HG02571 (cell line): ENCODE data around the gene VIPAS39.
"Not testable (repeated sequence)": the region's sequence is repeated elsewhere in the genome, so short reads cannot be mapped to it uniquely, and the experiment has no call there.

Experiments used
- ATAC-seq: cut with Tn5 transposase; IDR thresholded peaks from one replicate; pipeline ENCODE4 v1.9.1; 2021; ENCODE audit warnings: mild to moderate bottlenecking, moderate library complexity; ENCODE audit not compliant: unreplicated experiment

The VIPAS39 gene

GRCh38 chr14:77470224-77470870 lies 12.9 kb upstream of the VIPAS39 start:
- ATAC-seq: no peak

GRCh38 chr14:77469539-77469938 lies 12.1 kb upstream of the VIPAS39 start:
- no peak for ATAC-seq

GRCh38 chr14:77469067-77469505 lies 11.7 kb upstream of the VIPAS39 start:
- no peak for ATAC-seq

DNA sequence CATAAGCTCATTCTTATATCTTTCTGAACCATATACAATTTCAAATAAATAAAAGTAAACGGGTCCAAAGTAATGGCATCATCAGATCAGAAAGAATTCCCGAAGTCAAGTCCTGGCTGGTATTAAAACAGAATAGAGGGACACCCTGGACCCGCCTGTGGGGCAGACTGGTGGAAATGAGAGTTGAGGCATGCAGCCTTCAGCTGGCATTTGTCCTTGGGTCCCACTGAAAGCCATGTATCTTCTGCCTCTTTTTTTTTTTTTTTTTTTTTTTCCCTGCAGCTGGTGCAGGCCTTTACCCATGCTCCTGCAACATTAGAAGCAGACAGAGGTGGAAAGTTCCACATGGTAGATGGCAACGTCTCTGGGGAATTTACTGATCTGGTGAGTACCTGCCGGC lies 10.4 kb upstream of the VIPAS39 start:
- no peak for ATAC-seq

- ATAC-seq: no peak
These were observed 1.8 kb upstream of the VIPAS39 start for GRCh38 chr14:77459072-77459723.

- ATAC-seq: peak; percentile 13
These were observed 999 bp upstream of the VIPAS39 start for GRCh38 chr14:77458249-77458950.

DNA sequence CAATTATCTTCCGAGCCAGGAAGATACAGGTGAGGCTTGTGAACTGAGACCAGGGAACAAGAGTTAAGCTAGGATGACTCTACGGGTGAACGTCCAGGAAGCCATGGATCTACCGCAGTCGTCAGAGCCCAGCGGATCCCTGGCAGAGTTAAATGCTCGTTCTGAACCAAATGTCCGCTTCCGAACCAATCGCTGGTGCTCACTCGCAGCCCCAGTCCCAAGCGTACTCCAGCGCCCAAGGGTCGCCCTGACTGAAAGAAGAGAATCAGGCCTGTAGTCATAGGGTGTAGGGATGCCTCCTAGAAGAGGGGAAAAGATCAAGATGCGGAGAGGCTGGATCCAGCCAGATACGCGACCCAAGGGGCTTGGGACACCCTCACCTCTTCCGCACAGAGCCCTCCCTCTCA lies 283 bp downstream of the VIPAS39 start:
- peak; percentile 5 for ATAC-seq

DNA sequence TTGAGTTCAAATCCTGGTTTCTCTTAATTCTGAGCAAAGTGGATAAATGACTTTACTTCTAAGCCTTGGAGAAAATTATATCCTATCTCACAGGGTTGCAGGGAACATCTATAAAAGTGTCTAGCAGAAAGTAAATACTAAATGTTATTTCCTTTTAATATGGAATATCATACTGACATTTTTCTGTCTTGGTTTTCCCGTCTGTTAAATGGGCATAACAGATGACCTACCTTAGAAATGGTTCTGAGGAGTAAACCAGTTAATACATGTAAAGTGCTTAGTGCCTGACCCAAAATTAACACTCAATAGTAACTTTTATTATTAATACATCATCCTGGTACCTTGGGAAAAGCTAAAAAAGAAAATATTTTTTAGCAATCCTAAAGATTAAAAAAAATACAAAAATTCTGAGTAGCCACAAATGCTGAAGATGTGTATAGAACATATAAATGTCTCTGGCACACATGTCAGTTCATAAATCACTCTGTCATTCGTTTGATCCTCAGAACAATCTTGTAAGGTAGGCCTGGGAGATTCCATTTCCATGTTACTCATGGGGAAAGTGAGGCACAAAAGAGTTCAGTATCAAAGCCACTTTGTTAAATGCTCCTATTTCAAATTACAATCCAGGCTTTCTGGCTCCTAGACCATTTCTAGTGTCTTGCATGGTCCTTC lies 1.3 kb downstream of the VIPAS39 start:
- no peak for ATAC-seq

GRCh38 chr14:77442196-77442595 lies 15.2 kb downstream of the VIPAS39 start:
- no peak for ATAC-seq

GRCh38 chr14:77439861-77440260 lies 17.5 kb downstream of the VIPAS39 start:
- no peak for ATAC-seq

- ATAC-seq: no peak
These were observed 18.8 kb downstream of the VIPAS39 start for GRCh38 chr14:77438596-77438995.

DNA sequence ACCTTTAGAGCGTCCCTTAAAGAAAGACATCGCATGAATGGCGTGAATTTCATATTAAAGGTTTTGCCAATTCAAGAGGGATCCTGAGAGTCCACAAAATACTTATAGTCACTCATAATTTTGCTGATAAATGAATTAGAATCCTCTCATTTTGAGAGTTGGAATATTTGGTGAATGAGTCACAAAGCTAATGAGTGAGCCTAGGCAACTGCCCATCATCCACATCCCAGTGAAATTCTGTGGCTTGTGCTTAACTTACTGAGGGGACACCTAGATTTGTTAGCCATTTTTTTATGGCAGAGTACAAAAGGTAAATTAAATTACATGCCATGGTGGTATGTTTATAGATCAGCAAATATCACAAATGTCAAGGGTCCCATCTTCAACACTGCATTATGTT lies 21.4 kb downstream of the VIPAS39 start:
- no peak for ATAC-seq

- ATAC-seq: no peak
These were observed 31.0 kb downstream of the VIPAS39 start for GRCh38 chr14:77426396-77426795.

- no peak for ATAC-seq
These were observed 32.5 kb downstream of the VIPAS39 start for GRCh38 chr14:77424862-77425261.

- ATAC-seq: no peak
These were observed 34.0 kb downstream of the VIPAS39 start, which contains the start of gene NOXRED1 for GRCh38 chr14:77423423-77423822. TSS of gene NOXRED1 (minus strand) at chr14:77423523. CDS start at chr14:77422889, 634 bp downstream.

GRCh38 chr14:77421201-77421600 lies 36.2 kb downstream of the VIPAS39 start:
- ATAC-seq: no peak

- ATAC-seq: no peak
These were observed 40.6 kb downstream of the VIPAS39 start for GRCh38 chr14:77416836-77417235.

GRCh38 chr14:77416098-77416497 lies 41.3 kb downstream of the VIPAS39 start:
- ATAC-seq: not testable (repeated sequence)

- ATAC-seq: not testable (repeated sequence)
These were observed 41.9 kb downstream of the VIPAS39 start for GRCh38 chr14:77415403-77416030.

DNA sequence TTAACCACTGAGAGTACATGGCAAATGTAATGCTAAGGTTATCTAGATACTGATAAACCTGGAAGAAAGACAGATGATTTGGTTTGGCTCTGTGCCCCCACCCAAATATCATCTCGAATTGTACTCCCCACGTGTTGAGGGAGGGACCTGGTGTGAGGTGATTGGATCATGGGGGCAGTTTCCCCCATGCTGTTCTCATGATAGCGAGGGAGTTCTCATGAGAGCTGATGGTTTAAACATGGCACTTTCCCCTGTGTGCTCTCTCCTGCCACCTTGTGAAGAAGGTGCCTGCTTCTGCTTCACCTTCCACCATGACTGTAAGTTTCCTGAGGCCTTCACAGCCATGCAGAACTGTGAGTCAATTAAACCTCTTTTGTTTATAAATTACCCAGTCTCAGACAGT lies 48.3 kb downstream of the VIPAS39 start:
- ATAC-seq: no peak

DNA sequence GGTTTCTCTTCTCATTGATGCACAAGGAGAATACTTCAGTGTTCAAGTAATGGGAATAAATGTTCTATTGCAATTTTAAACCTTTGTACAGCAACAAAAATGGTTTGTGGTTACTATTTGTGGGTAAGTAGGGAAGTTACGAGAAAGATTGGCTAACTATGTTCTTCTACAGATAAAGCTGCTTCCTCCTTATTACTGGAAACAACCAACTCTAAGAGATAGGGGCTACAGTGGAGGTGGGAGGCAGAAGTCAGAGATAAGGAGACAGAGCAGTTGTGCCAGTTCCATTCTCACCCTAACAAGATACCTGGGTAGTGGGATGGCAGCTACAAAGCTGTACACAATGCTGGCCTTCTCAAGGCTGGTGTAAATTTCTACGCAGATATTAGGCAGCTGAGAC lies 50.2 kb downstream of the VIPAS39 start:
- ATAC-seq: no peak
